Panc1 (cell line): ENCODE results near the gene ATP5F1E. TPM values are rescaled to one million over a fixed set of nuclear protein-coding genes. Genes with fewer than 3 reads are reported as not detected.

Source experiments
- ATAC-seq: fragments of 200-7000 bp; cut with Tn5 transposase; 2 replicates; pipeline ENCODE4 v1.9.1; 2020; ENCODE audit warnings: mild to moderate bottlenecking, moderate library complexity
- BruUV-seq: library from RNA; stranded (reverse); fragments of 400-500 nt; replicated peaks from 2 replicates; lab custom pipeline; 2021; lab: Mats Ljungman, UMichigan
- CTCF ChIA-PET: fragments of 300-600 bp; sonication (Branson Sonifier 250); formaldehyde crosslinking; loops from one replicate; lab custom pipeline; 2022; ENCODE audit warnings: antibody characterized with exemption; lab: Charles Lee
- POLR2A ChIA-PET: fragments of 300-600 bp; sonication (Branson Sonifier 250); formaldehyde crosslinking; loops from one replicate; lab custom pipeline; 2022; ENCODE audit warnings: antibody characterized with exemption; lab: Charles Lee
- DNase-seq: peaks from one replicate; pipeline ENCODE4 v3.0.0-alpha.2; 2010; ENCODE audit warnings: low read depth, low spot score
- H3K27ac ChIP-seq: 2 replicates; pipeline ENCODE4 v1.5.1; 2011; ENCODE audit warnings: mild to moderate bottlenecking, low read length, inconsistent platforms
- H3K27me3 ChIP-seq: fragments of 200-500 bp; sonication (Bioruptor generic); 2 replicates; pipeline ENCODE4 v1.6.0; 2014; ENCODE audit warnings: low read length, inconsistent platforms; ENCODE audit not compliant: control insufficient read depth, insufficient read depth
- H3K36me3 ChIP-seq: fragments of 200-500 bp; sonication (Bioruptor generic); 2 replicates; pipeline ENCODE4 v1.5.1; 2014; ENCODE audit warnings: inconsistent platforms, mild to moderate bottlenecking, low read length, moderate library complexity; ENCODE audit not compliant: control insufficient read depth, insufficient read depth
- H3K4me1 ChIP-seq: 2 replicates; pipeline ENCODE4 v1.5.1; 2011; ENCODE audit warnings: inconsistent platforms, mild to moderate bottlenecking, low read length, moderate library complexity; ENCODE audit not compliant: control insufficient read depth, insufficient read depth
- H3K4me3 ChIP-seq, 2 experiments: 2 replicates each; pipeline ENCODE4 v1.5.1; 2011 to 2012; ENCODE audit warnings: low read depth in 2 of 2, low read length in 2 of 2, mild to moderate bottlenecking in 2 of 2, inconsistent platforms in 1 of 2, moderate library complexity in 1 of 2
- H3K9me3 ChIP-seq: fragments of 200-500 bp; sonication (Bioruptor generic); 2 replicates; pipeline ENCODE4 v1.5.1; 2014; ENCODE audit warnings: low read depth, mild to moderate bottlenecking, inconsistent platforms, low read length, moderate library complexity; ENCODE audit not compliant: control insufficient read depth, insufficient read depth
- CTCF ChIP-seq: fragments of 450-650 bp; IDR thresholded peaks from 2 replicates; pipeline ENCODE4 v1.5.1; 2017; ENCODE audit warnings: mild to moderate bottlenecking
- POLR2AphosphoS5 ChIP-seq: IDR thresholded peaks from 2 replicates; pipeline ENCODE4 v1.6.1; 2012; ENCODE audit warnings: mild to moderate bottlenecking, low read depth, low read length, moderate library complexity
- SIN3A ChIP-seq: IDR thresholded peaks from 2 replicates; pipeline ENCODE4 v1.6.1; 2012; ENCODE audit warnings: low read depth, mild to moderate bottlenecking, low read length, moderate library complexity, borderline replicate concordance; ENCODE audit not compliant: insufficient read depth
- TCF7L2 ChIP-seq: IDR thresholded peaks from 2 replicates; pipeline ENCODE4 v1.6.1; 2011; ENCODE audit warnings: mild to moderate bottlenecking, low read depth, low read length, inconsistent platforms
- in situ Hi-C: cut with HindIII; loops from 2 replicates; pipeline ENCODE4 v1.10.0; 2016; ENCODE audit warnings: low sequenced_read_pairs, low pct_unique_long_range_greater_than_20kb
- intact Hi-C: fragments of 100-400 bp; cut with micrococcal nuclease; formaldehyde crosslinking; loops from one replicate; pipeline ENCODE4 v1.10.0; 2022; ENCODE audit not compliant: unreplicated experiment
- total RNA-seq: library from RNA; stranded (reverse); gene quantifications from one replicate; pipeline ENCODE4 v1.2.1, GENCODE V29; 2021; ENCODE audit not compliant: unreplicated experiment
- TF ChIP-seq, protein P1 (sequence below), 2 experiments: IDR thresholded peaks; 2 replicates each; pipeline ENCODE4 v1.6.1; 2011 to 2012; ENCODE audit warnings: low read depth in 2 of 2, control low read depth in 1 of 2, low read length in 1 of 2, mild to moderate bottlenecking in 1 of 2, moderate library complexity in 1 of 2; ENCODE audit not compliant: insufficient read depth in 1 of 2

Gene ATP5F1E
- total RNA-seq, 1 experiment from 2014 or later: 90.6 TPM

DNA sequence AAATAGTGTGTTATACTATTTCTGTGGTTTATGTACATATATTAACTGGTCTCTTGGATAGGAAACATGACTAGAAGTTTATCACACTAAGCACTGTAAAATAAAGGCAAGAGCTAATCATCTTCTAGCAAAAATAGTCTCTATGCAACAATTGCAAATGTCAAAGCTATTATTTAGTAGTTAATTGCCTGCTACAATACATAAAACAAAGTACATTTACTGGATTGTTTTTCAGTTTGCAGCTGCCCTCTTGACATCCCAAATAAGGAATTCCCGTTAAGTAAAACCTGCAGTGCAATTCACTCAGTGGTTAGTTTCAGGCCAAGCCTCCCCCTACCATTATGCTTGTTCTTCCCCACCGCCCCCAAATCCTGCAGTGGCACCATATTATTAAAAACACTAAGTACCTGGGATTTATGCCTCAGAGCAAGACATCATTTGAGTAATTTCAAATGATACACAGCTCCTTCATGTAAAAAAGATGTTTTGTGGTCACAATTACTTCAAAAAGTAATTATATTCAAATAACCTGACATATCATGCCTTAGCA, 1.6 kb upstream of the ATP5F1E start:
- intact Hi-C loops: no loop called here
- CTCF ChIA-PET: no interaction called here

GRCh38 chr20:59033093-59033492, 958 bp upstream of the ATP5F1E start:
- Histone ChIP-seq H3K4me1 (peaks cover 40% of the 10 kb centered on the region), H3K4me3 (peak overlapping the region; percentile 91 to 93), H3K9me3 (no peaks in the 10 kb centered on the region), H3K27ac (peak overlapping the region; percentile 90), H3K36me3 (peaks cover 69% of the 10 kb centered on the region), H3K27me3 (no peaks in the 10 kb centered on the region)
- ChIA-PET CTCF (no interaction called here), POLR2A (no interaction called here)
- TF ChIP-seq SIN3A: no peak
- intact Hi-C loops: no loop called here
- in situ Hi-C loops: no loop called here
- DNase-seq: no peak
- no peak for ATAC-seq
- no TSS peak for BruUV-seq

More for the DNA sequence above, 1.6 kb upstream of the ATP5F1E start:
- peak overlapping the region; percentile 44; the same call in 1 of the 2 replicates for H3K27ac ChIP-seq
- ATAC-seq: no peak
- peaks cover 65% of the 10 kb centered on the region for H3K36me3 ChIP-seq
- H3K9me3 ChIP-seq: no peaks in the 10 kb centered on the region
- peaks cover 36% of the 10 kb centered on the region for H3K4me1 ChIP-seq
- no peak for TF ChIP-seq CTCF
- no peak for TF ChIP-seq POLR2AphosphoS5
- no peak for TF ChIP-seq SIN3A
- TF ChIP-seq, protein P1, sequence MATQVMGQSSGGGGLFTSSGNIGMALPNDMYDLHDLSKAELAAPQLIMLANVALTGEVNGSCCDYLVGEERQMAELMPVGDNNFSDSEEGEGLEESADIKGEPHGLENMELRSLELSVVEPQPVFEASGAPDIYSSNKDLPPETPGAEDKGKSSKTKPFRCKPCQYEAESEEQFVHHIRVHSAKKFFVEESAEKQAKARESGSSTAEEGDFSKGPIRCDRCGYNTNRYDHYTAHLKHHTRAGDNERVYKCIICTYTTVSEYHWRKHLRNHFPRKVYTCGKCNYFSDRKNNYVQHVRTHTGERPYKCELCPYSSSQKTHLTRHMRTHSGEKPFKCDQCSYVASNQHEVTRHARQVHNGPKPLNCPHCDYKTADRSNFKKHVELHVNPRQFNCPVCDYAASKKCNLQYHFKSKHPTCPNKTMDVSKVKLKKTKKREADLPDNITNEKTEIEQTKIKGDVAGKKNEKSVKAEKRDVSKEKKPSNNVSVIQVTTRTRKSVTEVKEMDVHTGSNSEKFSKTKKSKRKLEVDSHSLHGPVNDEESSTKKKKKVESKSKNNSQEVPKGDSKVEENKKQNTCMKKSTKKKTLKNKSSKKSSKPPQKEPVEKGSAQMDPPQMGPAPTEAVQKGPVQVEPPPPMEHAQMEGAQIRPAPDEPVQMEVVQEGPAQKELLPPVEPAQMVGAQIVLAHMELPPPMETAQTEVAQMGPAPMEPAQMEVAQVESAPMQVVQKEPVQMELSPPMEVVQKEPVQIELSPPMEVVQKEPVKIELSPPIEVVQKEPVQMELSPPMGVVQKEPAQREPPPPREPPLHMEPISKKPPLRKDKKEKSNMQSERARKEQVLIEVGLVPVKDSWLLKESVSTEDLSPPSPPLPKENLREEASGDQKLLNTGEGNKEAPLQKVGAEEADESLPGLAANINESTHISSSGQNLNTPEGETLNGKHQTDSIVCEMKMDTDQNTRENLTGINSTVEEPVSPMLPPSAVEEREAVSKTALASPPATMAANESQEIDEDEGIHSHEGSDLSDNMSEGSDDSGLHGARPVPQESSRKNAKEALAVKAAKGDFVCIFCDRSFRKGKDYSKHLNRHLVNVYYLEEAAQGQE (IDR thresholded peaks at IDR 0.05; ENCODE audit: insufficient read depth in 1 of 2, low read depth in 2 of 2, low read length in 1 of 2): no peak
- TF ChIP-seq TCF7L2: no peak
- no peaks in the 10 kb centered on the region for H3K27me3 ChIP-seq
- H3K4me3 ChIP-seq: no peak overlapping the region
- no TSS peak for BruUV-seq
- in situ Hi-C loops: no loop called here
- DNase-seq: no peak
- POLR2A ChIA-PET: no interaction called here

DNA sequence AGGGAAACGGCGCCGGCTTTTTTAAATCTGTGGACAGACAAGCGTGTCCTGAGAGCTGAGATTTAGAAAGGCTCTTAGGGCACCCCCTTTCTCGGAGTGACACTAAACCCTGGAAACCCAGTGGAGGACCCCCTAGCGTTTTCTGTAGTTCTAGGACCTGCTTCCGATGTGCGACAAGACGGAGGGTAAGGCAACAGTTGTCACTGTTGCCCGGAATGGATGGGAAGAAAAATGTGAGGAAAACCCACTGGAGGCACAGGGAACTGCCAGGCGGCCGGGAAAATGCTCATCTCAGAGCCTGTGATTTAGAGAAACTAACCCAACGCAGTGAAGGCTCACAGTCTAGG, 551 bp upstream of the ATP5F1E start:
- Histone ChIP-seq H3K4me3 (peak overlapping the region; percentile 91 to 93), H3K4me1 (peaks cover 40% of the 10 kb centered on the region), H3K27me3 (no peaks in the 10 kb centered on the region), H3K9me3 (no peaks in the 10 kb centered on the region), H3K36me3 (peaks cover 69% of the 10 kb centered on the region), H3K27ac (peak overlapping the region; percentile 90)
- in situ Hi-C loops: no loop called here
- CTCF ChIA-PET: interaction anchor here (0.6 to 1.1 kb wide), 2 partner anchors 162 to 193 kb away, joined by 5 to 7 read pairs; no protein-coding TSS in a partner anchor
- TSS peak; percentile 96 for BruUV-seq
- TF ChIP-seq TCF7L2: no peak
- peak; percentile 13; the same call in 1 of the 2 replicates for TF ChIP-seq SIN3A
- TF ChIP-seq, protein P1 (IDR thresholded peaks at IDR 0.05; ENCODE audit: insufficient read depth in 1 of 2, low read depth in 2 of 2, low read length in 1 of 2): peak in 1 of 2 experiments; percentile 33; a peak in 1 of 4 replicates
- TF ChIP-seq POLR2AphosphoS5: no peak
- peak; percentile 11; the same call in 1 of the 2 replicates for TF ChIP-seq CTCF
- ATAC-seq: peak; percentile 63
- POLR2A ChIA-PET: interaction anchor here (0.6 to 1.0 kb wide), 3 partner anchors 10 to 1781 kb away, joined by 4 to 8 read pairs (median 4); partner anchors contain the start of gene PRELID3B
- intact Hi-C loops: no loop called here
- DNase-seq: peak; percentile 24
